Calu3 (cell line): ENCODE results near the gene LRPAP1. TPM values are rescaled to one million over a fixed set of nuclear protein-coding genes. Genes with fewer than 3 reads are reported as not detected.
"Not testable (repeated sequence)": the region's sequence is repeated elsewhere in the genome, so short reads cannot be mapped to it uniquely, and the experiment has no call there.

Source experiments
- BruUV-seq: library from RNA; stranded (reverse); fragments of 400-500 nt; replicated peaks from 2 replicates; lab custom pipeline; 2021; lab: Mats Ljungman, UMichigan
- CTCF ChIA-PET: fragments of 300-600 bp; sonication (Branson Sonifier 250); formaldehyde crosslinking; loops from one replicate; lab custom pipeline; 2022; ENCODE audit warnings: antibody characterized with exemption; lab: Charles Lee
- DNase-seq: peaks from one replicate; pipeline ENCODE4 v3.0.0; 2022
- H3K27ac Mint-ChIP-seq: one replicate; pipeline ENCODE4 v1.8.0; 2022; ENCODE audit warnings: mixed read lengths; ENCODE audit not compliant: unreplicated experiment
- H3K27me3 Mint-ChIP-seq: one replicate; pipeline ENCODE4 v1.8.0; 2022; ENCODE audit warnings: mixed read lengths; ENCODE audit not compliant: unreplicated experiment
- H3K36me3 Mint-ChIP-seq: one replicate; pipeline ENCODE4 v1.8.0; 2022; ENCODE audit warnings: mild to moderate bottlenecking, moderate library complexity, mixed read lengths; ENCODE audit not compliant: insufficient read depth, unreplicated experiment
- H3K4me1 Mint-ChIP-seq: one replicate; pipeline ENCODE4 v1.8.0; 2022; ENCODE audit warnings: mild to moderate bottlenecking, low read depth, mixed read lengths; ENCODE audit not compliant: unreplicated experiment
- H3K4me3 Mint-ChIP-seq: one replicate; pipeline ENCODE4 v1.8.0; 2022; ENCODE audit warnings: mild to moderate bottlenecking, low read depth, moderate library complexity, mixed read lengths; ENCODE audit not compliant: unreplicated experiment
- H3K9me3 Mint-ChIP-seq: one replicate; pipeline ENCODE4 v1.8.0; 2022; ENCODE audit warnings: low read depth, mixed read lengths; ENCODE audit not compliant: unreplicated experiment
- intact Hi-C: fragments of 100-400 bp; cut with micrococcal nuclease; formaldehyde crosslinking; loops from one replicate; pipeline ENCODE4 v1.10.0; 2022; ENCODE audit not compliant: unreplicated experiment
- total RNA-seq: library from RNA; stranded (reverse); gene quantifications from 2 replicates; pipeline ENCODE4 v1.2.3, GENCODE V29; 2022
- TF ChIP-seq, protein P1 (sequence below): fragments of 200-600 bp; IDR thresholded peaks from one replicate; pipeline ENCODE4 v1.8.0; 2022; ENCODE audit warnings: antibody characterized with exemption; ENCODE audit not compliant: unreplicated experiment

LRPAP1 gene
- total RNA-seq, 1 experiment from 2014 or later, result 88.5 TPM

DNA sequence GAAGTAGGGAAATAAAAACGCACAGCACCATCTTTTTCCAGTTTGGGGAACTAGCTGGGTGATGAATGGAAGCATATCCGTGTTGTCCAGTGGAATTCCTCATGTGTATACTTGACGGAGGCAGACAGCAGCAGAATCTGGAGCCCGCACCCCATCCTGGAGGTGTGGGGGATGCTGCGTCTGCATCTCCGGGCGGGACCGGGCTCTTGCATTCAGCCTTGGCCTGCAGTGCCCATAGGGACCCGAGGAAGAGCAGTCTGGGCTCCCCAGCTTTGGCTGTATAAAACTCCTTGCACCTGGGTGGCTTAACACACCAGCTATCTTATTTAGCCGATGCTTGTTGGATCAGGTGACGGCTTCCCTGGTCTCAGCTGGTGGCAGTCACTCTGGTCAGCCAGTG, 39.7 kb upstream of the LRPAP1 start:
- Mint-ChIP-seq H3K27ac (no peak overlapping the region), H3K9me3 (no peaks in the 10 kb centered on the region), H3K36me3 (no peaks in the 10 kb centered on the region), H3K4me3 (no peak overlapping the region), H3K4me1 (no peaks in the 10 kb centered on the region), H3K27me3 (no peaks in the 10 kb centered on the region)
- BruUV-seq, result no TSS peak
- TF ChIP-seq, protein P1, sequence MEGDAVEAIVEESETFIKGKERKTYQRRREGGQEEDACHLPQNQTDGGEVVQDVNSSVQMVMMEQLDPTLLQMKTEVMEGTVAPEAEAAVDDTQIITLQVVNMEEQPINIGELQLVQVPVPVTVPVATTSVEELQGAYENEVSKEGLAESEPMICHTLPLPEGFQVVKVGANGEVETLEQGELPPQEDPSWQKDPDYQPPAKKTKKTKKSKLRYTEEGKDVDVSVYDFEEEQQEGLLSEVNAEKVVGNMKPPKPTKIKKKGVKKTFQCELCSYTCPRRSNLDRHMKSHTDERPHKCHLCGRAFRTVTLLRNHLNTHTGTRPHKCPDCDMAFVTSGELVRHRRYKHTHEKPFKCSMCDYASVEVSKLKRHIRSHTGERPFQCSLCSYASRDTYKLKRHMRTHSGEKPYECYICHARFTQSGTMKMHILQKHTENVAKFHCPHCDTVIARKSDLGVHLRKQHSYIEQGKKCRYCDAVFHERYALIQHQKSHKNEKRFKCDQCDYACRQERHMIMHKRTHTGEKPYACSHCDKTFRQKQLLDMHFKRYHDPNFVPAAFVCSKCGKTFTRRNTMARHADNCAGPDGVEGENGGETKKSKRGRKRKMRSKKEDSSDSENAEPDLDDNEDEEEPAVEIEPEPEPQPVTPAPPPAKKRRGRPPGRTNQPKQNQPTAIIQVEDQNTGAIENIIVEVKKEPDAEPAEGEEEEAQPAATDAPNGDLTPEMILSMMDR, result no peak
- CTCF ChIA-PET, result no interaction called here
- intact Hi-C loops, result no loop called here
- DNase-seq, result no peak

DNA sequence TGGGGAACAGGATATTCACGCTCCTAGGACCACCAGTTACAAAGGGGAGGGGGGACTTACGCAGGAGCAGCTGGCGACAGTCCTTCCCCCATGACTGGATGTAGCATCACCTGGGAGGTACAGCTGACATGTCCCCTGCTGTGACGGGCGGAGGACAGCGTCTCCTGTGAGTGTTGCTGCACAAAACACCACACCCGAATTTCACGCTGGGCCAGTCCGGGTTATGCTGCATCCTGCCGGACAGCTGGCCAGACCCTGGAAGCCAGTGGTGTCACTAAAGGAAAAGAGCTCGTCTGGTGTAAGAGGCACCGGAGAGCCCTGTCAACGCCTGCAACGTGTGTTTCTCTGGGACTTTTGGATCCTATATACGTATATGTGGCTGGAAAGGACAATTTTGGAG, 38.7 kb upstream of the LRPAP1 start:
- H3K4me1 Mint-ChIP-seq, H3K27me3 Mint-ChIP-seq, H3K27ac Mint-ChIP-seq, H3K9me3 Mint-ChIP-seq, H3K36me3 Mint-ChIP-seq, DNase-seq, H3K4me3 Mint-ChIP-seq, BruUV-seq, CTCF ChIA-PET, intact Hi-C loops: not testable (repeated sequence)

DNA sequence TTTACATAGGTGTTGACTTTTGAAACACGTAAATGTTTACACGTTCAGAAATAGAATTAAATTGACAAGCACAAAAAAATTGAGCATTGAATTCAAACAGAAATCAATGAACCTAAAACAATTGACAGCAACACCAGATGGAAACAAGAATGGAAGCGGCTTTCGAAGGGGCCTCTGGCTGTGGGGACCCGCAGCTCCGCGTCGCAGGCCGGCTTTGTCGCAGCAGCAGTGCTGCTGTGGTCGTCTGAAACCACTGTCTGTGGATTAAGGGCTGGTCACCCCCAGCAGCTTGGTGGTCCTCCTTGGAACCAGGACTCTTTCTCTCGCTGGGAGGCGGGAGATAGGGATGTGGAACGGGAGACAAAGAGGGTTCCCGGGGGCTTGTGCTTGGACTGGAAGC, 37.4 kb upstream of the LRPAP1 start:
- CTCF ChIA-PET, H3K27me3 Mint-ChIP-seq, H3K4me3 Mint-ChIP-seq, intact Hi-C loops, DNase-seq, BruUV-seq, H3K4me1 Mint-ChIP-seq, H3K9me3 Mint-ChIP-seq, H3K36me3 Mint-ChIP-seq, H3K27ac Mint-ChIP-seq: not testable (repeated sequence)

DNA sequence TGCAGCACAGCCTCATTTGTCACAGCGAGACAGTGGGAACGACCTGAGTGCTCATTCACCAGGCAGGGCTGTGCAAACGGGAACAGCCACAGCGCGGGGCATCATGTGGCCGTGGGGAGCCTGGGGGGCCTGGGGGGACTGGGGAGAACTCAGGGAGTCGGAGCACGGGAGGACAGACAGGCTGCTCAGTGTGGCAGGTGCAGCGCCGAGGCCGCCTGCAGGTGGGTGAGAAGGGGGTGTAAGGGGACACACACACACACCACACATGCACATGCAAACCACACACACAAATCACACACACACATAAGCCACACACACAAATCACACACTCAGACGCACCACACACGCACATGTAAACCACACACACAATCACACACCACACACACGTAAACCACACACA, 34.5 kb upstream of the LRPAP1 start:
- H3K27ac Mint-ChIP-seq, H3K9me3 Mint-ChIP-seq, BruUV-seq, H3K27me3 Mint-ChIP-seq, DNase-seq, intact Hi-C loops, H3K4me3 Mint-ChIP-seq, H3K4me1 Mint-ChIP-seq, H3K36me3 Mint-ChIP-seq: not testable (repeated sequence)
- CTCF ChIA-PET, result interaction anchor here (0.7 kb wide), 1 partner anchor 220 kb away, joined by 3 read pairs; no protein-coding TSS in a partner anchor

DNA sequence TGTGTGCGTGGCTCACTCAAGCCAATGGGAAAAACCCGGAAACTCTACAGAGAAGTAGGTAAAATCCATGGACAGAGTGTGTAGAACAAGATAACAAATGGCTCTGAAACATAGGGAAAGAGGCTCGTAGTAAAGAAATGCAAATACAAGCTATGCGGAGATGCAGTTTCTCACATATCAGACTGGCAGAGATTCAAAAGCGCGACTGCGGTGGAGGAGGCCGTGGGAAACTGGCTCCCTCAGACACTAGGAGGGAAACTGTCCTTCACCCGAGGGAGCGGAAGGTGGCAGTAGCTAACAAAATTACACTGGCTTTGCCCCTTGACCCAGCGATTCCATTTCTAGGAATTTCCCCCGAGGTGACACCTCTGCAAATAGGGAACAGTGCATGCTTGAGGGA, 34.1 kb upstream of the LRPAP1 start:
- H3K27me3 Mint-ChIP-seq, H3K27ac Mint-ChIP-seq, DNase-seq, intact Hi-C loops, BruUV-seq, H3K36me3 Mint-ChIP-seq, H3K4me1 Mint-ChIP-seq, H3K4me3 Mint-ChIP-seq, H3K9me3 Mint-ChIP-seq: not testable (repeated sequence)
- CTCF ChIA-PET, result interaction anchor here (0.7 kb wide), 1 partner anchor 220 kb away, joined by 3 read pairs; no protein-coding TSS in a partner anchor

DNA sequence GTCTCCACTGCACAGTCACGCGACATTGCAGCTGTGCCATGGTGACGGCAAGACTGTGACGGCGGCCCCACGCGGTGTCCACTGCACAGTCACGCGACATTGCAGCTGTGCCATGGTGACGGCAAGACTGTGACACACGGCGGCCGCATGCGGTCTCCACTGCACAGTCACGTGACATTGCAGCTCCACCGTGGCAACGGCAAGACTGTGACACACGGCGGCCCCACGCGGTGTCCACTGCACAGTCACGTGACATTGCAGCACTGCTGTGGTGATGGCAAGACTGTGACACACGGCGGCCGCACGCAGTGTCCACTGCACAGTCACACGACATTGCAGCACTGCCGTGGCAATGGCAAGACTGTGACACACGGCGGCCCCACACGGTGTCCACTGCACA, 32.7 kb upstream of the LRPAP1 start:
- CTCF ChIA-PET, BruUV-seq, H3K4me3 Mint-ChIP-seq, H3K27me3 Mint-ChIP-seq, H3K4me1 Mint-ChIP-seq, H3K27ac Mint-ChIP-seq, H3K9me3 Mint-ChIP-seq, DNase-seq, intact Hi-C loops, H3K36me3 Mint-ChIP-seq: not testable (repeated sequence)

DNA sequence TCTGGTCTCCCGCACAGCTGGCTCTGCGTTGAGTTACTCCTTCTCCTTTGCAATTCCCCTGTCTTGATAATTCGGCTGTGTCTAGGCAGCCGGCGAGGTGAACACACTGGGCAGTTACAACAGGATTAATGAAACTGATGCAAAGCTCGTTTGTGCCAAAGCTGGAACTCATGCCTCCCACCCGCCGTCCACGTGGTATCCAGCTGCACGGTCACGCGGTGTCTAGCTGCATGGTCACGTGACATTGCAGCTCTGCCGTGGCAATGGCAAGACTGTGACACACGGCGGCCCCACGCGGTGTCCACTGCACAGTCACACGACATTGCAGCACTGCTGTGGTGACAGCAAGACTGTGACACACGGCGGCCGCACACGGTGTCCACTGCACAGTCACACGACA, 31.2 kb upstream of the LRPAP1 start:
- Mint-ChIP-seq H3K4me1 (no peaks in the 10 kb centered on the region), H3K9me3 (no peaks in the 10 kb centered on the region), H3K27me3 (no peaks in the 10 kb centered on the region), H3K36me3 (no peaks in the 10 kb centered on the region), H3K27ac (no peak overlapping the region), H3K4me3 (no peak overlapping the region)
- CTCF ChIA-PET, result no interaction called here
- intact Hi-C loops, result no loop called here
- TF ChIP-seq, protein P1, result no peak
- no peak for DNase-seq
- BruUV-seq, result no TSS peak

DNA sequence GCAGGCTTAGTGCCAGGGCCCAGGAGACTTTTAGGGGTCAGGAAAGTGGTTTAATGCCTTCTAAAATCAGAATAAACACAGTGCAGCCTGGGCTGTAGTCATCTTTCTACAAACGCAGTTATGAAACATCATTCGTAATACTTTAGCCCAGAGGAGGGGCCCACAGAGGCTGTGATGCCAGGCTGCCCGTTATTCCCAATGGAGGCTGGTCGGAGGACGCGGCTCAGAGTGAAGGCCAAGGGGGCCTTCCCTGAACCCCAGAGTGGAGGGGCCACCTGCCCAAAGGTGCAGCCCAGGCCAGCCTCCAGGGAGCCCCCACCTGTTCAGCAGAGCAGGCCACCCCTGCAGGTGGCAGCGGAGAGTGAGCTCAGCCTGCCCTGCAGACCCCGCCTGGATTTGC, 29.9 kb upstream of the LRPAP1 start:
- CTCF ChIA-PET, H3K27me3 Mint-ChIP-seq, BruUV-seq: not testable (repeated sequence)

DNA sequence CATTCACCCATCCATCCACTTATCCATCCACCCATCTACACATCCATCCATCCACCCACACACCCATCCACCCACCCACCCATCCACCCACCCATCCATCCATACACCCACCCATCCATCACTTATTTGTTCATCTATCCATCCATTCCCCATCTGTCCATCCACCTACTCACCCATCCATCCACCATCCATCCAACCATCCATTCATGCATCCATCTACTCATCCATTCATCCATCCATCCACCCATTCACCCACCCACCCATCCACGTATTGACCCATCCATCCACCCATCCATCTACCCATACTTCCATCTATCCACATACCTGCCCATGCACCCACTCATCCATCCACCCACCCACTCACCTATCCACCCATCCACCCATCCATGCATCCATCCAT, 28.2 kb upstream of the LRPAP1 start:
- H3K36me3 Mint-ChIP-seq, H3K27ac Mint-ChIP-seq, CTCF ChIA-PET, H3K27me3 Mint-ChIP-seq, BruUV-seq, intact Hi-C loops, H3K4me1 Mint-ChIP-seq, DNase-seq, H3K9me3 Mint-ChIP-seq, H3K4me3 Mint-ChIP-seq: not testable (repeated sequence)

More for the DNA sequence above, 29.9 kb upstream of the LRPAP1 start:
- H3K27ac Mint-ChIP-seq, H3K4me1 Mint-ChIP-seq, H3K9me3 Mint-ChIP-seq, DNase-seq, H3K4me3 Mint-ChIP-seq, intact Hi-C loops, H3K36me3 Mint-ChIP-seq: not testable (repeated sequence)
